Liver (tissue), 3 donors: ENCODE results near the gene MARCHF6.

ENCODE experiments used
- SP1 ChIP-seq: IDR thresholded peaks from 2 replicates; pipeline ENCODE4 v1.6.1; 2018; ENCODE audit warnings: antibody characterized with exemption, mild to moderate bottlenecking
- TF ChIP-seq, protein P1 (sequence below): fragments of 150-350 bp; IDR thresholded peaks from 2 replicates; pipeline ENCODE4 v1.5.1; 2017; ENCODE audit warnings: improper control_type of control experiment, low read depth, low read length; ENCODE audit not compliant: missing input control
- donor health status: healthy.
- donor health status: healthy.

GRCh38 chr5:10396552-10396951, 43.1 kb downstream of the MARCHF6 start:
- TF ChIP-seq SP1 = no peak
- TF ChIP-seq, protein P1, sequence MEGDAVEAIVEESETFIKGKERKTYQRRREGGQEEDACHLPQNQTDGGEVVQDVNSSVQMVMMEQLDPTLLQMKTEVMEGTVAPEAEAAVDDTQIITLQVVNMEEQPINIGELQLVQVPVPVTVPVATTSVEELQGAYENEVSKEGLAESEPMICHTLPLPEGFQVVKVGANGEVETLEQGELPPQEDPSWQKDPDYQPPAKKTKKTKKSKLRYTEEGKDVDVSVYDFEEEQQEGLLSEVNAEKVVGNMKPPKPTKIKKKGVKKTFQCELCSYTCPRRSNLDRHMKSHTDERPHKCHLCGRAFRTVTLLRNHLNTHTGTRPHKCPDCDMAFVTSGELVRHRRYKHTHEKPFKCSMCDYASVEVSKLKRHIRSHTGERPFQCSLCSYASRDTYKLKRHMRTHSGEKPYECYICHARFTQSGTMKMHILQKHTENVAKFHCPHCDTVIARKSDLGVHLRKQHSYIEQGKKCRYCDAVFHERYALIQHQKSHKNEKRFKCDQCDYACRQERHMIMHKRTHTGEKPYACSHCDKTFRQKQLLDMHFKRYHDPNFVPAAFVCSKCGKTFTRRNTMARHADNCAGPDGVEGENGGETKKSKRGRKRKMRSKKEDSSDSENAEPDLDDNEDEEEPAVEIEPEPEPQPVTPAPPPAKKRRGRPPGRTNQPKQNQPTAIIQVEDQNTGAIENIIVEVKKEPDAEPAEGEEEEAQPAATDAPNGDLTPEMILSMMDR = no peak
